NCI-H2081 (cell line): Measurements from ENCODE around the gene AVPR1A.
"Not testable (repeated sequence)": the region's sequence is repeated elsewhere in the genome, so short reads cannot be mapped to it uniquely, and the experiment has no call there.

Experiments used
- DNase-seq, 2 experiments: peaks; one replicate each; lab custom pipeline; 2025; lab: John Stamatoyannopoulos, UW

The AVPR1A gene

DNA sequence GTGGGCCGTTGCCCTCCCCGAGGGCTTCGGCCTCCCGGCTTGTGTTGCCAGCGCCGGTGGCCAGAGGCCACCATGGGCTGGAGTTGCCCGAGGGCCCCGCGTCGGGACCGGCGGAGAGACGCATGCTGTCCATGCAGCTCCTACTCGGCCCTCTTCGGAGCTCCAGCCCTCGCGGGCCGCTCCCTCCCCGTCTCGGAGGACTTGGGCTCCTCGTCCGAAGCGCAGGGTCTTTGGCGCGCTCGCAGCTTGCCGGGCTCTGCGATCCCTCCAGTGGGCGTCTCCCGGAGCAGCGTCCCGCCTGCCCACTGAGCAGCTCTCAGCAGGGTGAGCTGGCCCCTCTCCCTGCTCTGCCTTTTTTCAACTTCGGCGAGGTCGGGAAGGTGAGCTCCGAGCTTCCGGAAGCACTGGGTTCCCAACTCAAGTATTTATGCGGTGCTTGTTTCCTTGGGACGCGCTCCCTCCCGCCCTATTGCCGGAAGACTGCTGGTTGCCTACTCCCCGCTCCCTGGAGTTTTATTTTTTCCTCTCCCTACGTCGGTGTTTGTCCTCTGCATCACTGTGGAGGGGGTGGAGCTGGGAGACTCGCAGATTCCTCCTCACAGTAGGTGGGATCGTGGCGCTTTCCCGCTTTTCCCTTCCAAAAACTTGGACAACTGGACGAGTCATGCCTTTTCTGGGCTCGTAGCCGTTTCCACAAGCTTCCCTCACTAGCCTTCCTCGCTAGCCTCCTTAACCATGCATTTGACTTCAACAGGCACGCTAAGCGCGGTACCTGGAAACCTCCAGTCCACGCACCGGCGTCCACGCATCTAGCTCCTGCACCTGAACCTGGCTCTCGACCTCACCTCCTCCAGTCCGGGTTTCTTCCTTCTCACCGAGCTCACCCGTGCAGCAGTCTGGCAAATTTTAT lies at the start of gene AVPR1A:
Gene AVPR1A (minus strand): TSS at position 489 of the 910 bp plus-strand sequence. CDS start 365 bp downstream, at position 124.
- DNase-seq, result no peak

DNA sequence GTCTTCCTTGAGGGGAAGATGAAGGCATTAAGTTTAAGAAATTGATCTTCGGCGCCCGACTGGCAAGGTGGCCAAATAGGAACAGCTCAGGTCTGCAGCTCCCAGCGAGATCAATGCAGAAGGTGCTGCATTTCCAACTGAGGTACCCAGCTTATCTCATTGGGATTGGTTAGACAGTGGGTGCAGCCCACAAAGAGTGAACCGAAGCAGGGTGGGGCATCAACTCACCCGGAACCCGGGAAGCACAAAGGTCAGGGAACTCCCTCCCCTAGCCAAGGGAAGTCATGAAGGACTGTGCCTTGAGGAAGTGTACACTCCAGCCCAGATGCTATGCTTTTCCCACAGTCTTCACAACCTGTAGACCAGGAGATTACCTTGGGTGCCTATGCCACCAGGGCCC lies 45.2 kb upstream of the AVPR1A start:
- DNase-seq, result no peak

DNA sequence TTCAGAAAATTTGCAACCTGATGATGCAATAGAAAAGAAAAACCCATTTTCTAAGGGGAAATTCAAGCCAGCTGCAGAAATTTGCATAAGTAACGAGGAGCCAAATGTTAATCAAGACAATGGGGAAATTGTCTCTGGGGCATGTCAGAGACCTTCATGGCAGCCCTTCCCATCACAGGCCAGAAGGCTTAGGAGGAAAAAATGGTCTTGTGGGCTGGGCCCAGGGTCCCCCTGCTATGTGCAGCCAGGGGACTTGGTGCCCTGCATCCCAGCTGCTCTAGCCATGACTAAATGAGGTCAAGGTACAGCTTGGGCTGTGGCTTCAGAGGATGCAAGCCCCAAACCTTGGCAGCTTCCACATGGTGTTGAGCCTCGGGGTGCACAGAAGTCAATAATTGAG lies 28.2 kb upstream of the AVPR1A start:
- no peak for DNase-seq

DNA sequence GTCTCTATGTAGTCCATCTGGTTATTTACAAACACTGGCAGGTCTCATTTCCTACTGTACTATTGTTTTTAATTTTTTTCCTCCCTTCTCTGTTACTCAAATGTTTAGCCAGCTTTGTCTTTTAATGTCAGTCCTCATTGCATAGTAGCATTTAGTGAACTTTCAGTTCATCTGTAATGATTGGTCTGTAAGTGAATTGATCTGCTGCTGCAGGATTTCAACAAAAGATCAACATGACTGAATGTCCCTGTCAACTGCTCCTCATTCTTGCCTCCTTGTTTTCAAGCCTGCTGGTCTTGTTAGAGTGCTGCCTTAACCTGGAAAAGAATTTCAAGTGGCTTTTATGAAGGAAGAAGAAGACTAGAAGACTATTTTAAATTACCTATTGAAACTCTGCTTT lies 19.3 kb upstream of the AVPR1A start:
- no peak for DNase-seq

DNA sequence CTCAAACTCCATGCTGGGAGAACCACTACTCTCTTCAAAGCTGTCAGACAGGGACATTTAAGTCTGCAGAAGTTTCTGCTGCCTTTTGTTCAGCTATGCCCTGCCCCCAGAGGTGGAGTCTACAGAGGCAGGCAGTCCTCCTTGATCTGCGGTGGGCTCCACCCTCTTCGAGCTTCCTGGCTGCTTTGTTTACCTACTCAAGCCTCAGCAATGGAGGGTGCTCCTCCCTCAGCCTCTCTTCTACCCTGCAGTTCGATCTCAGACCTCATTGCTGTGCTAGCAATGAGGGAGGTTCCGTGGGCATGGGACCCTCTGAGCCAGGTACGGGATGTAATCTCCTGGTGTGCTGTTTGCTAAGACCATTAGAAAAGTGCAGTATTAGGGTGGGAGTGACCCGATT lies 16.7 kb upstream of the AVPR1A start:
- not testable (repeated sequence) for DNase-seq

DNA sequence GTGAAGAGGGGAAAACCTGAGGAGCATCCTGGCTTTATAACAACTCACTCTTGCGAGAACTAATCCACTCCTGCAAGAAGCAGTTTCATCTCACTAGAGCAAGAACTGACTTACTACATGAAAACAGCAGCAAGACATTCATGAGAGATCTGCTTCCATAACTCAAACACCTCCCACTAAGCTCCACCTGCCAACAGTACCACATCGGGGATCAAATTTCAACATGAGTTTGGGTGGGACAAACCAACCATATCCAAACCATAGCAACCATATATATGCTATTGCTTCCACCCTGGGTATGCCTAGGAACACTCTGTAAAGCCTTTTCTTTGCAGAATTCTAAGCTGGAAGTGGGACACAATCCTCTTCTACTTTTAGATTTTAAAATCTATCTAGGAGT lies 13.9 kb upstream of the AVPR1A start:
- no peak for DNase-seq

DNA sequence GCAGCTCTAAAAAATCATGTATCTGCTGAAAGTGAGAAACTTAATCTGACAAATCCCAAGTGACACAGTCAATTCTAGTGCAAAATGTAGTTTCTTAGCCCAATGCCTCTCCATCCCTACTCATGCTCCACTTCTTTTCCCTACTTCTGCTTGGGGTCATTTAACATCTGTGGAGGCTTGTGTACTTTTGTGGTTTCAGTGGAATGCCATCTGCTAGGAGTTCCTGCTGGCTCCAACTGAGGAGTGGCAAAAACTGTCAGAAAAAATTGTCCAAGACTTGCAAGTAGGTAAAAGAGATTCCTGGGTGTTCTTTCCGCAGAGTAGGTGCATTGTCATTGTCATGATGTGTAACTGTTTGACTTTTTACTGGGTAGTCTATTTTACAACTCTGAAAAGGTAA lies 12.5 kb upstream of the AVPR1A start:
- DNase-seq, result no peak

DNA sequence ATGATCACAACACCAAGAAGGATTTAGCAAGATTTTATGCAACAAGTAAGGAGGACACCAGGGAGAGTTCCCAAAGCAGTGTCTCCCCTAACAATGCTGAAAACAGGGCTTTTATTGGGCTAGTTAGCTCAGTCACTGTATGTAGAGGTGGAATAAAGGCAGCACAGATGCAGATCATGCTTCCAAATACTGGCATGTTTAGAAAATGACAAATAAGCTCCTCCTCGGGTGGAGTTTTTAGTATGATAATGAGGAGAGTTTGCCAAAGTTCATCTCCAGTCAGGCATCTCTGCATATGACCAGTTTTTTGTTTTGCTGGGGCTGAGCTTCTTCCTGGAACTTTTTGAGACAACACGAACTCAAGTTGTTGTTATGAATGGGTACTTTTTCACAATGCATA lies 4.4 kb upstream of the AVPR1A start:
- DNase-seq, result no peak

DNA sequence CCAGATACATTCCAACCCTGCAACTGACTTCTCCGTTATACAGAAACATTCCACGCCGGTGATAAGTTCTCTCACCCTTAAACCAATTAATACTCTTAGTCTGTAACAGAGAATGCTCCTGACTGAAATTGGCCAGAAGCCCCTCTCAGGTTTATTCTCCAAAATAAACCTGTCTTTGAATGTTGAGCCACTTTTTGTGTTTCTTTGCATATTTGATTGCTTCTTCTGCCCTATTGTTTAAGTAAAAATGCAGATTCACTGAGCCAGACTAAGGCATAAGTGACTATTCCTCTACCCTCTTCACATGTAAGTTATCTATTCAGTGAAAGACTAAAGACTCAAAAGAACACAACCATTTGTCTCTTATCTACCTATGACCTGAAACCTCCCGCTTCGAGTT lies 3.6 kb upstream of the AVPR1A start:
- DNase-seq, result no peak

DNA sequence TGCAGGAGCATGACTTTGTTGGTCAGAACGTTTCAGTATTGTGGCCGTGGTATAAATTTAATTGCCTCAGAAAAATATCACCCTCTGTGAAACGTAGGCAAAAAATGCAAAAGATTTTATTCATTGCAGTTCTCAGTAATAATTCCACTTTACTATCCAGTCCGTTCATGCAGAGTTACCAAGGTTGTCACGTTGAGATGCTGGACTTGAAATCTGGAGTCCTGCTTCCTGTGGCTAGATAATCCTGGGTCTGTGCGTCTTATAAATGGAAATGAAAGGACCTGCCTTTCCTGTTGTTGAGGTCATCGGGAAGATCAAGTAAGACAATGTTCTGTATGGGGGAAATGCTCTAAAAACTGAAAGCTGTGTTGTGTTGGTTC lies 1.3 kb upstream of the AVPR1A start:
- DNase-seq, result peak in 1 of 2 experiments; percentile 34

DNA sequence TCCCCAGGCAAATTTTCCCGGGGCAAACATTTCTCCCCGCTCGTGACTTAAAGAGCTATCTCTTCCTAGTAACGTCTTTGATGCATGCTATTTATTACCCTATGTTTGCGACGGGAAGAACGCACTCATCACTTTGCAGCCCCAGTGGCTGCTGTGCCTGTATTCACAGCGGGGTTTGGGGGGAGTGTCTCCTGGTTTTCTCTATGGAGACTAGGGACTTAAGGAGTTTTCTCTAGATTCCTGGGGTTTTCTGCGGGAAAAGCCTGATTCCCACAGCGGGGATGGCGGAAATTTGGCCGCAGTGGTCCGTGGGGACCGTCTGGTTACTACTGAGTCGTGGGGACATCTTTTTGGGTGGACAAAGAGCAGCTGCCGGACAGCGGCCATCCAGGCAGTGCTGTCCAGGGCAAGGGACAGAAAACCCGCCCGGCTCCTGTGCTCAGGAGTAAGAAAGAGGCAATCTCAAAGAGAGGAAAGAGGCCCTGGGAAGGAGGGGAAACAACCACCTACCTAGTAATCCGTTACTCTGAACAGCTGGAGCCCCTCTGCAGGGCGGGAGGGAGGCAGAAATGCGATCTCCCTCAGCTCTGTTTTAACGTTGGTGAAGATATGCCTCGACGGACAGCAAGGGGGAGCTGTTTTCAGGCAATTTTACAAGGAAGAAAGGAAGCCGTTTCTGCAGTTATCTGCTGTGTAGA lies 771 bp upstream of the AVPR1A start:
- DNase-seq, result peak; percentile 58 to 64

DNA sequence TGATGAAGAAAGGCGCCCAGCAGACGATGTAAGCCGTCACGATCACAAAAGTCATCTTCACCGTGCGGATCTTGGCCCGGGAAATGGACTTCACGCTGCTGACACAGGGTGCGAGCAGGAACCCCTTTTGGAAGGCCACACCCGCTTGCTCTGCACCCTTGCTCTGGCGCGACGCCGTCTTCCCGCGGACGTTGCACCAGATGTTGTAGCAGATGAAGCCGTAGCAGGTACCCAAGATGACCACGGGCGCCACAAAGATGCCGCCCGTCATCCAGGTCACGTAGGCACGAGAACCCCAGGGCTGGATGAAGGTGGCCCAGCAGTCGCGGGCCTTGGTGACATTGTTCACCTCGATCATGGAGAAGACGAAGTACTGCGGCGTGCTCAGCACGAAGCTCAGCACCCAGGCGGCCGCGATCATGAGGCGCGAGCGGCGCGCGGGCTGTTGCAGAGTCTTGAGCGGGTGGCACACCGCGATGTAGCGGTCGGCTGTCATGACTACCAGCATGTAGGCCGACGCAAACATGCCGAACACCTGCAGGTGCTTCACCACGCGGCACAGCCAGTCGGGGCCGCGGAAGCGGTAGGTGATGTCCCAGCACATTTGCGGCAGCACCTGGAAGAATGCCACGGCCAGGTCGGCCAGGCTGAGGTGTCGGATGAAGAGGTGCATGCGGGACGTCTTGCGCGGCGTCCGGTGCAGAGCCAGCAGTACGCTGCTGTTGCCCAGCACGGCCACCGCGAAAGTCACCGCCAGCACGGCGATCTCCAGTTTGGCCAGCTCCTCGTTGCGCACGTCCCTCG lies 890 bp downstream of the AVPR1A start:
- DNase-seq, result no peak

DNA sequence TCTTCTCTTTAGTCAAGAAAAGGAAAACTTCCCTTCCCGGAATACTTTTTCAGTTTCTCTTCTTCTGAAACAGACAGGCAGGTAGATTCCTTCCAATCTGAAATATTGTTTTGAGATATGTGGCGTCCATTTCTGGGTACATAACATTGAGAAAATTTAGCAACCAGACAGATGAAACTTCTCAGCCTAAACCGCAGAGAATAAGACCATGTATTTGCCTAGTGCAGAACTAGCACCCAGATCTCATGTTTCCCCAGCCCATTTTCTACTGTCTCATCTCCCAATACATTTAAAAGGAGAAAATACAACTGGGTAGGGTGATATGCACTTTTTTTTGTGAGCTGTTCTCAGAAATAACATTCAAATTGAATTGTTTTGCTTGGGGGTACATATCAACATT lies 6.4 kb downstream of the AVPR1A start:
- DNase-seq, result no peak

DNA sequence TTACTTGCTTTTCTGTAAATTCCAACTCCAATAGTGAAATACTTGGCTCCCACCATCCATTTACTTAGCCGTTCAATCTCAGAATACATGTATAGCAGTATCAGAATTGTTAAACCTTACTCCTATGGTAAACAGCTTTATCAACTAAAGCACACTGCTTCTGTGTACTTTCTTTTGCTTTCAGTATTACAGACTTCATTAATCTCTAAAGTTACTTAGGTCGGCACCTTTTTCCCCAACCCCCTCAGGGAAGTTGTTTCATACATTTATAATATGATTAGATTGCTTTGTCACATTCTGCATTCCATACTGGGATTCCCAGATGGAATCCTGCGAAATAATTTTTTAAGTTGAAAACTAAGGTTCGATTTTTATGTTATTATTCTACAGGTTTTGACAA lies 12.5 kb downstream of the AVPR1A start:
- no peak for DNase-seq

DNA sequence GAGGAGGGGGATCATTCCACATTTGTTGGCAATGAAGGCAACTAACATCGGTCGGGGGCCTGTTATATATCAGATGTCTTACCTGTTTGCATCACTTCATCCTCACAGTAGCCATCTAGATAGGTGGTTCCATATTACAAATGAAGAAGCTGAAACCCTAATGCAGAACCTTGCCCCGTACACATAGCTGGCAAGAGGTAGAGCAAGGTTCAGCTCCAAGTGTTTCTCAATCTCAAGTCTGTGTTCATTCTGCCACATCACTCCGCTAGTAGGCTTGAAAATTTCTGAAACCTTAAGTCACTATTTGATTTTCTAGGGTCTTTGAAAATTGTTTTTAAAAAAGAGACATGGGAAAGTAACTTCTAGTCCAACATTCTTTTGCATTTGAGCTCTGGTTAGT lies 17.0 kb downstream of the AVPR1A start:
- DNase-seq, result no peak

DNA sequence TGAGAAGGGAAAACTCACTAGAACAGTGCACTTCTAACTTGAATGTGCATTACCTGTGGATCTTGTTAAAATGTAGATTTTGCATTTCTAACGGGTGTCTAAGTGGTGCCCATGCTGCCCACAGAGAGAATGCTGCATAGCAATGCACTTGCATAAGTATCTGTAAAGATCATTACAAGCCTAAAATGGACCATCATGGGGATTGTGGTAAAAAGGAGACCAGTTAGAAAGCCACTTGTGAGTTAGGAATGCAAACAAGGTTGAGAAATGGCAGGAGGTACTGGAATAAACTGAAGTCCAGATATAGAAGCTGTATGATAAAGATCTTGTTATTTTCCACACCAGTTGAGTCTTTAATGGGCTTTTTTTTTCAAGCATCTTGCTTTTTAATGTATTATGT lies 18.8 kb downstream of the AVPR1A start:
- no peak for DNase-seq

DNA sequence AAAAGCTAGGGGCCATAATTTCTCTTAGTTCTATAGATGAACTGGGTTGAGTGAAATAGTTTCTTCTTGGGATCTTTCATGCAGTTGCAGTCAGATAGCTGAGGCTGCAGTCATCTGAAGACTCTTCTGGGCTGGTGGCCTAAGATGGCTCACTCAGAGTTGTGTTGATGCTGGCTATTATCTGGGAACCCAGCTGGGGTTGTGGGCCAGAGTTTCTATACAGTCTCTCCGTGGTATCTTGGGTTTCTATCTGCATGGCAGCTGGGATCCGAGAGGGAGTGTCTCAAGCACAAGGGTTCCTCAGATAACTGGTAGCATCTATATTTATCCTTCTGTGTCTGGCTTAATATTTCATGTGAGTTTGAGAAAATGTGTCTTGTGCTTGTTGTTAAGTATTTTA lies 21.1 kb downstream of the AVPR1A start:
- no peak for DNase-seq

DNA sequence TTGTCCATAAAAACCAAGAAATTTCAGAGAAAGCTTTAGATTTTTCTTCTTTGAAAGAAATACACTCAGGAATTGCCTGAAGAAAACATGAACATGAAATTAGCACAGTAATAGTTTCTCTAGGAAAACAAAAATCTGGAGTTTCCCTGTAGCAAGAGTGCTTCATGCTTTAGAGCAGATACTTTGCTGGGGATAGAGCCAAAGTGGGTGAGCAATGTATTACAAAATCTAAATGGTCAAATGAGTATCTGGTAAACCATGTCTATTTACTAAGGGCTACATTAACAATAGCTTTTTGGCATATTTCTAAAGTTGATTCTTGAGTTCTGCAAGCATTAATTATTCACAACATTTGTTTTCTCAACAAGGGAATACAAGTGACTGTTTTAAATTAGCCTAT lies 26.2 kb downstream of the AVPR1A start:
- DNase-seq, result no peak

DNA sequence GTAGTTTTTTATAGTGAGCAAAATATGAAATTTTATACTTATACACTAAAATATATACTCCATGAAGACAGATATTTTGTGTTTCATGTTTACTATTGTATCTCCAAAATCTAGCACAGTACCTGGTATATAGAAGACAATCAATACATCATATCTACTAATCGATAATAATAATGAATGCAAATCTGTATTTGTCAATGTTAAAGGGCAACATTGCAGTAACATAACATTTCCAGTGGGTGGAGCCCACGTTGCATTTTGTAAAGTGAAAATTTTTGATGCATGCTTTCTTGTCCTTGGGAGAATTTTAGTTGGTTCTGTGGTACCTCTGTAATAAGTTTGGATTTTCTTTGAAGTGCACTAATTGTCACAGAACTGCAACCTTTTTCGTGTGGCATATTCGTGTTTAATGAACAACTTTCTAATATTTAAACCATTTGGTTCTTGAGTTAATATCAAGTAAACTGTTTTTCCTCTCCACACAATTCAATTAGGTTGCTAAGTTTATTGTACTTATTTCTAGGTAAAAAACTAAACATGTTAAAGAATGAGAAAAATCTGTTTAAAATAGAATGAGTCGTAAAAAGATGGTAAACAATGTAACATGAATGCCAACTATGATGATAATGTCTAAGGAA lies 47.4 kb downstream of the AVPR1A start:
- peak; percentile 13 to 21 for DNase-seq

DNA sequence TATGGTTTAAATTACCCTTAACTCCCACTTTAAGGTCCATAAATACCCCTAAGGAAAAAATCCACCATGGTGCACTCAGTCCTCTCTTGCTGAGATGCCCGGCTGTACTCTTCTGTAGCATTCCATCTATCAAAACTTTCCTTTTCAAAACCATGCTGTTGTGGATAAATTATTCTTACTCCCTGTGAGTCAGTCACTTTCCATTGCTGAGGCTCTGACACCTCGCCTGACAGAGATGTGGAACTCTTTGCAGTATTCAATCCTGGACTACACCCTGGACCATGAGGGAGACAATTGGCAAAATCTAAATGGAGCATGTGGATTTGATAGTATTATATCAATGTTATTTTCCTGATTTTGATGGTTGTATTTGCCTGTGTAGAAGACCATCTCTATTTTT lies 49.1 kb downstream of the AVPR1A start:
- no peak for DNase-seq

DNA sequence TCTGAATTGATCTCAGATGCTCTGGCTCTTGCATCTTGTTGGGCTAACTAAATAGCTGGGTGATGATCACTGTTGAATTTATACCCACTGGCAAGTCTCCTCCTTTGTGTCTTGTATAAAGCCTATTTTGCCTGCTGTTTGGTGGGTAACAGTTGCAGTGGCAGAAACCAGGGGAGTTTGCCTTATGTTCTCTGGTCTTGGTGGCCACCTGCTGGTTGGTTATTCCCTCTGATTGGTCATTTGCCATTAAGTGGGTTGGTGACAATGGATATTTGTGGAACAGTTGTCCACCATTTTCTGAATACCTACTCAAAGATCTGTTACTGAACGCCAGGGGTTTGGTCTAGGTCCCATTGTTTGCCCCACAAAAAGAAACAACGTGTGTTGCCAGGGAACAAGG lies 52.1 kb downstream of the AVPR1A start:
- peak in 1 of 2 experiments; percentile 12 for DNase-seq

DNA sequence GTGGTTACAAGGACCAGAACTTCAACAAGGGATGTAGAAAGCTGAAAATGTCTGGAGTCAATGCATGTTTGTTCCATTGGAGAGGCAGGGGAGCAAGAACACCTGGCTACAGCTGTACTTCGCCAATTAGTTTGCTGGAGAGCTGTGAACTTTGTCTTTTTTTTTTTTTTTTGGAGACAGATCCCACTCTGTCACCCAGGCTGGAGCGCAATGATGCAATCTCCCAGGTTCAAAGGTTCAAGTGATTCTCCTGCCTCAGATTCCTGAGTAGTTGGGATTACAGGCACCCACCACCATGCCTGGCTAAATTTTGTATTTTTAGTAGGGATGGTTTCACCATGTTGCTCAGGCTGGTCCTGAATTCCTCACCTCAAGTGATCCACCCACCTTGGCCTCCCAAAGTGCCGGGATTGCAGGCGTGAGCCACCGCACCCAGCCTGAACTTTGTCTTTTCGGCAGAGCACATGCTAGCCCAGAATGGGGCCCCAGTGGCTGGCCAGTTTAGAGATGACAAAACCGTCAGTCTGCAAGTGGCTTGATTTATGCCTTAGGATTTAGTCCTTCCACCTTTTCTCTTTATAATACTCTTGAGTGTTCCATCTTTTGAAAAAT lies 55.5 kb downstream of the AVPR1A start:
- no peak for DNase-seq
